H9 (cell line): Measurements from ENCODE around the gene ALG1L2. TPM values are rescaled to one million over a fixed set of nuclear protein-coding genes. Genes with fewer than 3 reads are reported as not detected.
"Not testable (repeated sequence)": the region's sequence is repeated elsewhere in the genome, so short reads cannot be mapped to it uniquely, and the experiment has no call there.

Experiments used
- DNase-seq: peaks from one replicate; pipeline ENCODE4 v3.0.0-alpha.2; 2017
- H2AFZ ChIP-seq: one replicate; pipeline ENCODE4 v1.6.1; 2013; ENCODE audit warnings: mild to moderate bottlenecking, low read length, control low read depth, moderate library complexity
- H2AK5ac ChIP-seq: 2 replicates; pipeline ENCODE4 v1.6.1; 2013; ENCODE audit warnings: low read length, control low read depth, mixed read lengths; ENCODE audit not compliant: insufficient read length
- H2BK120ac ChIP-seq: one replicate; pipeline ENCODE4 v1.6.1; 2013; ENCODE audit warnings: low read depth, mild to moderate bottlenecking, low read length, control low read depth, inconsistent platforms; ENCODE audit not compliant: poor library complexity, severe bottlenecking
- H2BK12ac ChIP-seq: 2 replicates; pipeline ENCODE4 v1.6.1; 2013; ENCODE audit warnings: low read length, control low read depth, mixed read lengths, low read depth; ENCODE audit not compliant: insufficient read length
- H2BK15ac ChIP-seq: 2 replicates; pipeline ENCODE4 v1.6.1; 2013; ENCODE audit warnings: low read depth, low read length, control low read depth
- H2BK20ac ChIP-seq: one replicate; pipeline ENCODE4 v1.6.1; 2013; ENCODE audit warnings: low read depth, mild to moderate bottlenecking, low read length, control low read depth, inconsistent platforms; ENCODE audit not compliant: poor library complexity, severe bottlenecking
- H2BK5ac ChIP-seq: 2 replicates; pipeline ENCODE4 v1.6.1; 2013; ENCODE audit warnings: low read length, control low read depth, mixed read lengths; ENCODE audit not compliant: insufficient read length
- H3K14ac ChIP-seq: 2 replicates; pipeline ENCODE4 v1.6.1; 2013; ENCODE audit warnings: low read length, control low read depth; ENCODE audit not compliant: insufficient read depth
- H3K18ac ChIP-seq: 2 replicates; pipeline ENCODE4 v1.6.1; 2013; ENCODE audit warnings: low read depth, mild to moderate bottlenecking, mixed read lengths, low read length, control low read depth; ENCODE audit not compliant: insufficient read length
- H3K23ac ChIP-seq: 2 replicates; pipeline ENCODE4 v1.6.1; 2013; ENCODE audit warnings: low read length, control low read depth, mixed read lengths, low read depth; ENCODE audit not compliant: insufficient read length
- H3K23me2 ChIP-seq: 2 replicates; pipeline ENCODE4 v1.6.1; 2013; ENCODE audit warnings: low read depth, mild to moderate bottlenecking, mixed read lengths, low read length, control low read depth; ENCODE audit not compliant: insufficient read length, poor library complexity, severe bottlenecking
- H3K27ac ChIP-seq: 2 replicates; pipeline ENCODE4 v1.5.1; 2013; ENCODE audit warnings: low read length, control low read depth, mixed read lengths, low read depth; ENCODE audit not compliant: insufficient read length
- H3K27me3 ChIP-seq: 2 replicates; pipeline ENCODE4 v1.6.1; 2013; ENCODE audit warnings: low read length, control low read depth, inconsistent platforms; ENCODE audit not compliant: insufficient read depth
- H3K4ac ChIP-seq: 2 replicates; pipeline ENCODE4 v1.6.1; 2013; ENCODE audit warnings: low read depth, mild to moderate bottlenecking, control low read depth, inconsistent platforms, low read length, moderate library complexity
- H3K4me1 ChIP-seq: 2 replicates; pipeline ENCODE4 v1.6.1; 2013; ENCODE audit warnings: low read length, control low read depth, inconsistent platforms; ENCODE audit not compliant: insufficient read depth
- H3K4me2 ChIP-seq: 2 replicates; pipeline ENCODE4 v1.6.1; 2013; ENCODE audit warnings: low read length, control low read depth, mixed read lengths; ENCODE audit not compliant: insufficient read length, insufficient read depth
- H3K56ac ChIP-seq: 2 replicates; pipeline ENCODE4 v1.6.1; 2013; ENCODE audit warnings: low read depth, mild to moderate bottlenecking, mixed read lengths, low read length, control low read depth; ENCODE audit not compliant: insufficient read length
- H3K79me1 ChIP-seq: 2 replicates; pipeline ENCODE4 v1.6.1; 2013; ENCODE audit warnings: low read depth, mild to moderate bottlenecking, moderate library complexity, low read length, control low read depth, inconsistent platforms; ENCODE audit not compliant: insufficient read depth, poor library complexity, severe bottlenecking
- H3K79me2 ChIP-seq: 2 replicates; pipeline ENCODE4 v1.6.1; 2013; ENCODE audit warnings: low read length, control low read depth, inconsistent platforms; ENCODE audit not compliant: insufficient read depth
- H3K9ac ChIP-seq: 2 replicates; pipeline ENCODE4 v1.6.1; 2013; ENCODE audit warnings: low read length, control low read depth, mixed read lengths; ENCODE audit not compliant: insufficient read length; ENCODE audit errors: extremely low read depth
- H3K9me3 ChIP-seq: one replicate; pipeline ENCODE4 v1.6.1; 2013; ENCODE audit warnings: low read depth, low read length, inconsistent platforms; ENCODE audit not compliant: control insufficient read depth
- H3T11ph ChIP-seq: one replicate; pipeline ENCODE4 v1.6.1; 2013; ENCODE audit warnings: mild to moderate bottlenecking, low read length, control low read depth, inconsistent platforms
- H4K20me1 ChIP-seq: one replicate; pipeline ENCODE4 v1.6.1; 2013; ENCODE audit not compliant: control insufficient read depth, insufficient read length, insufficient read depth
- H4K5ac ChIP-seq: 2 replicates; pipeline ENCODE4 v1.6.1; 2013; ENCODE audit warnings: low read depth, mild to moderate bottlenecking, mixed read lengths, low read length, control low read depth; ENCODE audit not compliant: insufficient read length
- H4K8ac ChIP-seq: replicated peaks from 2 replicates; pipeline ENCODE4 v1.6.1; 2013; ENCODE audit warnings: low read length, control low read depth, mixed read lengths, low read depth; ENCODE audit not compliant: insufficient read length
- H4K91ac ChIP-seq: 2 replicates; pipeline ENCODE4 v1.6.1; 2013; ENCODE audit warnings: low read depth, mild to moderate bottlenecking, moderate library complexity, mixed read lengths, low read length, control low read depth; ENCODE audit not compliant: insufficient read length
- H3K27ac Mint-ChIP-seq, 3 experiments: 2 replicates in 2 of 3; 3 replicates in 1 of 3; pipeline ENCODE4 v1.8.0; 2020 to 2021; ENCODE audit warnings: mixed read lengths in 3 of 3, mild to moderate bottlenecking in 1 of 3, moderate library complexity in 1 of 3
- H3K27me3 Mint-ChIP-seq: 2 replicates; pipeline ENCODE4 v1.8.0; 2021; ENCODE audit warnings: low read depth, mild to moderate bottlenecking, moderate library complexity, mixed read lengths
- H3K36me3 Mint-ChIP-seq, 3 experiments: 2 replicates in 2 of 3; 3 replicates in 1 of 3; pipeline ENCODE4 v1.8.0; 2020 to 2021; ENCODE audit warnings: low read depth in 3 of 3, mixed read lengths in 3 of 3; ENCODE audit not compliant: insufficient read depth in 1 of 3
- H3K4me1 Mint-ChIP-seq, 2 experiments: 2 replicates each; pipeline ENCODE4 v1.8.0; 2020; ENCODE audit warnings: mixed read lengths in 2 of 2
- H3K4me3 Mint-ChIP-seq, 2 experiments: 2 replicates in 1 of 2; 3 replicates in 1 of 2; pipeline ENCODE4 v1.8.0; 2020 to 2021; ENCODE audit warnings: mild to moderate bottlenecking in 2 of 2, mixed read lengths in 2 of 2, moderate library complexity in 1 of 2
- H3K9me3 Mint-ChIP-seq, 2 experiments: 2 replicates in 1 of 2; 3 replicates in 1 of 2; pipeline ENCODE4 v1.8.0; 2020; ENCODE audit warnings: mild to moderate bottlenecking in 2 of 2, mixed read lengths in 2 of 2, moderate library complexity in 1 of 2
- CTCF ChIP-seq: fragments of 200-600 bp; sonication (generic); conservative IDR thresholded peaks from 3 replicates; pipeline ENCODE4 v1.8.0; 2021; ENCODE audit warnings: antibody characterized with exemption, mild to moderate bottlenecking
- WGBS: extraction: QIAGEN DNeasy Blood & Tissue Kit; methylation state at CpG from one replicate; pipeline ENCODE4 v1.1.7; 2013; ENCODE audit warnings: missing lambda C conversion rate, low lambda C conversion rate, mixed read lengths; ENCODE audit not compliant: insufficient read length; ENCODE audit errors: extremely low coverage; 5-methylcytosine and 5-hydroxymethylcytosine counted together
- total RNA-seq: library from RNA; stranded (reverse); gene quantifications from 2 replicates; pipeline ENCODE4 v1.2.1, GENCODE V29; 2021

ALG1L2 gene
- total RNA-seq, 1 experiment from 2014 or later, result 1.2 TPM

GRCh38 chr3:130077636-130078035 lies 4.0 kb upstream of the ALG1L2 start:
- H3K14ac ChIP-seq, result no peak overlapping the region
- no peaks in the 10 kb centered on the region; a peak in 1 of 7 replicates for H3K36me3 Mint-ChIP-seq

GRCh38 chr3:130083363-130084090 lies 1.9 kb downstream of the ALG1L2 start:
- not testable (repeated sequence) for H3K4ac ChIP-seq, H4K5ac ChIP-seq, H4K20me1 ChIP-seq, H3K14ac ChIP-seq, H3K27ac Mint-ChIP-seq, H4K8ac ChIP-seq, H3K4me1 ChIP-seq, H2AK5ac ChIP-seq, H3T11ph ChIP-seq, DNase-seq, H2BK12ac ChIP-seq, H3K79me2 ChIP-seq, H2BK120ac ChIP-seq, H3K56ac ChIP-seq, H3K9ac ChIP-seq, H3K9me3 ChIP-seq, H3K27me3 Mint-ChIP-seq, H3K4me2 ChIP-seq, H3K9me3 Mint-ChIP-seq, H2AFZ ChIP-seq, H3K4me3 Mint-ChIP-seq, H3K36me3 Mint-ChIP-seq, H2BK20ac ChIP-seq, H4K91ac ChIP-seq, H3K4me1 Mint-ChIP-seq, H3K27ac ChIP-seq, H3K27me3 ChIP-seq, H2BK5ac ChIP-seq, H3K18ac ChIP-seq, H3K23ac ChIP-seq, H3K23me2 ChIP-seq, H2BK15ac ChIP-seq, H3K79me1 ChIP-seq
- no CpG with 5 or more reads among the region's 7 CpGs for WGBS

More at GRCh38 chr3:130077636-130078035, 4.0 kb upstream of the ALG1L2 start:
- no peak for TF ChIP-seq CTCF
- peaks cover 0 to 1% of the 10 kb centered on the region in 2 experiments; a peak in 3 of 5 replicates for H3K9me3 Mint-ChIP-seq
- Histone ChIP-seq H2BK20ac (no peak overlapping the region), H3K23ac (no peak overlapping the region), H3T11ph (no peak overlapping the region), H4K8ac (no peak overlapping the region), H3K18ac (no peak overlapping the region), H3K4ac (no peak overlapping the region), H3K23me2 (no peaks in the 10 kb centered on the region), H3K27me3 (no peaks in the 10 kb centered on the region), H2AK5ac (no peak overlapping the region), H3K9me3 (no peaks in the 10 kb centered on the region), H3K79me1 (no peaks in the 10 kb centered on the region), H2BK5ac (no peak overlapping the region), H4K20me1 (no peaks in the 10 kb centered on the region), H4K91ac (no peak overlapping the region), H2BK120ac (no peak overlapping the region), H3K79me2 (no peaks in the 10 kb centered on the region), H3K9ac (no peak overlapping the region), H3K27ac (no peak overlapping the region), H4K5ac (no peak overlapping the region), H3K4me2 (no peak overlapping the region), H2AFZ (no peak overlapping the region), H2BK15ac (no peak overlapping the region), H3K4me1 (no peaks in the 10 kb centered on the region), H2BK12ac (no peak overlapping the region), H3K56ac (no peak overlapping the region)
- peaks cover 4% of the 10 kb centered on the region for H3K27me3 Mint-ChIP-seq
- H3K4me3 Mint-ChIP-seq, result no peak overlapping the region
- H3K27ac Mint-ChIP-seq, result no peak overlapping the region
- peaks cover 0 to 3% of the 10 kb centered on the region in 2 experiments; a peak in 1 of 4 replicates for H3K4me1 Mint-ChIP-seq
- no peak for DNase-seq
- WGBS, result no CpG with 5 or more reads among the region's 7 CpGs
